Lung (tissue), 12 donors: ENCODE data around the gene NLRP11. TPM values are rescaled to one million over a fixed set of nuclear protein-coding genes. Genes with fewer than 3 reads are reported as not detected.

ENCODE experiments used
- ATAC-seq: fragments of 200-7000 bp; cut with Tn5 transposase; one replicate; pipeline ENCODE4 v1.9.1; 2020; ENCODE audit warnings: moderate number of reproducible peaks; ENCODE audit not compliant: insufficient read depth, low FRiP score
- DNase-seq, 3 donors: peaks; one replicate each; pipeline ENCODE4 v3.0.0-alpha.2; 2013 to 2017
- H3K27ac ChIP-seq, 2 donors: one replicate each; pipeline ENCODE4 v1.5.1; 2013; ENCODE audit warnings: mild to moderate bottlenecking in 2 of 2, moderate library complexity in 2 of 2, control low read depth in 1 of 2, inconsistent platforms in 1 of 2, low read depth in 1 of 2, low read length in 1 of 2
- H3K27me3 ChIP-seq, 3 donors: one replicate each; pipeline ENCODE4 v1.5.1; 2013; ENCODE audit warnings: low read length in 2 of 3; ENCODE audit not compliant: control insufficient read depth in 3 of 3, insufficient read depth in 3 of 3
- H3K36me3 ChIP-seq, 4 donors: one replicate each; pipeline ENCODE4 v1.5.1; 2013; ENCODE audit warnings: low read length in 4 of 4, mild to moderate bottlenecking in 1 of 4, moderate library complexity in 1 of 4; ENCODE audit not compliant: control insufficient read depth in 4 of 4, insufficient read depth in 4 of 4
- H3K4me1 ChIP-seq, 5 donors: one replicate each; pipeline ENCODE4 v1.5.1; 2013; ENCODE audit warnings: low read length in 5 of 5, mild to moderate bottlenecking in 2 of 5, moderate library complexity in 1 of 5; ENCODE audit not compliant: control insufficient read depth in 5 of 5, insufficient read depth in 5 of 5
- H3K4me3 ChIP-seq: one replicate; pipeline ENCODE4 v1.5.1; 2013; ENCODE audit warnings: mild to moderate bottlenecking, control low read depth, moderate library complexity
- H3K9ac ChIP-seq, 2 donors: one replicate each; pipeline ENCODE4 v1.5.1; 2013; ENCODE audit warnings: low read length in 2 of 2, control low read depth in 1 of 2; ENCODE audit not compliant: insufficient read depth in 1 of 2
- H3K9me3 ChIP-seq, 4 donors: one replicate each; pipeline ENCODE4 v1.5.1; 2013; ENCODE audit warnings: low read length in 3 of 4, mild to moderate bottlenecking in 1 of 4, moderate library complexity in 1 of 4; ENCODE audit not compliant: control insufficient read depth in 4 of 4, insufficient read depth in 3 of 4
- CTCF ChIP-seq: IDR thresholded peaks from 2 replicates; pipeline ENCODE4 v1.5.1; 2012; ENCODE audit warnings: mild to moderate bottlenecking; ENCODE audit errors: control extremely low read depth, extremely low read depth
- WGBS, 2 donors: extraction: QIAGEN DNeasy Blood & Tissue Kit; methylation state at CpG; one replicate each; pipeline ENCODE4 v1.1.7; 2013; 5-methylcytosine and 5-hydroxymethylcytosine counted together
- polyA plus RNA-seq, 2 donors: library from polyadenylated mRNA; stranded (reverse); fragments of 200-250 nt; gene quantifications; one replicate each; pipeline ENCODE4 v1.2.1, GENCODE V29; 2013
- total RNA-seq, 2 donors: library from RNA; depleted of rRNA in 1 of 2; stranded (reverse); fragments of >200 nt in 1 of 2; gene quantifications; one replicate each; pipeline ENCODE4 v1.2.1, GENCODE V29; 2014 to 2021
- donor health status: control.
- donor health status: control.
- donor health status: Bipolar disorder and iron deficiency.
- donor health status: healthy.
- donor health status: DM: yes; HTN: yes; CAD: no.

Gene NLRP11
- total and polyA plus RNA-seq, 4 donors: not detected

GRCh38 chr19:55750715-55751114 is 81.1 kb downstream of the NLRP11 start:
- H3K4me3 ChIP-seq: no peak overlapping the region
- H3K4me1 ChIP-seq: no peaks in the 10 kb centered on the region
- ATAC-seq: no peak
- H3K27me3 ChIP-seq: no peaks in the 10 kb centered on the region
- H3K9me3 ChIP-seq: no peaks in the 10 kb centered on the region
- no peaks in the 10 kb centered on the region for H3K36me3 ChIP-seq
- 91 to 93% methylated on average over 6 of the region's 6 CpGs for WGBS, 2 donors
- no peak for TF ChIP-seq CTCF
- DNase-seq: no peak
- no peak overlapping the region for H3K9ac ChIP-seq
- no peak overlapping the region for H3K27ac ChIP-seq

GRCh38 chr19:55738302-55738701 is 93.5 kb downstream of the NLRP11 start, which contains the start of gene NLRP9:
Gene NLRP9 (minus strand): TSS chr19:55738402. CDS start chr19:55738374, 28 bp downstream.
- Histone ChIP-seq H3K36me3 (no peaks in the 10 kb centered on the region), H3K9ac (no peak within 1 kb of the TSS), H3K27me3 (no peaks in the 10 kb centered on the region), H3K4me3 (no peak within 1 kb of the TSS), H3K9me3 (no peaks in the 10 kb centered on the region), H3K4me1 (no peaks in the 10 kb centered on the region), H3K27ac (no peak within 1 kb of the TSS)
- DNase-seq (no peak), ATAC-seq (no peak)
- 90 to 96% methylated on average over 3 of the region's 3 CpGs for WGBS, 2 donors
- no peak for TF ChIP-seq CTCF

Other genes with a start within 250 kb of the NLRP11 start
- 10 to 100 TPM in 1 of 2 donors, 1 to 10 TPM in 1; 5.6 to 17.6 TPM for gene FIZ1, start 232.5 kb downstream of the NLRP11 start, total RNA-seq
- gene FIZ1, start 232.5 kb downstream of the NLRP11 start, polyA plus RNA-seq: 10 to 100 TPM in 1 of 2 donors, 1 to 10 TPM in 1; 7.5 to 12.3 TPM
- 10 to 100 TPM; 12.6 to 26.3 TPM for gene ZNF524, start 231.7 kb downstream of the NLRP11 start, total RNA-seq
- 10 to 100 TPM; 30.1 to 62.5 TPM for gene ZNF524, start 231.7 kb downstream of the NLRP11 start, polyA plus RNA-seq
- 10 to 100 TPM in 1 of 2 donors, 1 to 10 TPM in 1; 5.1 to 19.3 TPM for gene ZNF865, start 226.4 kb downstream of the NLRP11 start, total RNA-seq
- gene ZNF865, start 226.4 kb downstream of the NLRP11 start, polyA plus RNA-seq: 10 to 100 TPM in 1 of 2 donors, 1 to 10 TPM in 1; 8.4 to 11.7 TPM
- 1 to 10 TPM; 6.3 to 9.4 TPM for gene ZNF784, start 207.4 kb downstream of the NLRP11 start, total RNA-seq
- gene ZNF784, start 207.4 kb downstream of the NLRP11 start, polyA plus RNA-seq: 1 to 10 TPM; 6.5 to 7.2 TPM
- 10 to 100 TPM; 11.1 to 41.3 TPM for gene ZNF580, start 191.0 kb downstream of the NLRP11 start, total RNA-seq
- 10 to 100 TPM; 22.3 to 39.3 TPM for gene ZNF580, start 191.0 kb downstream of the NLRP11 start, polyA plus RNA-seq
- gene ZNF581, start 188.3 kb downstream of the NLRP11 start, total RNA-seq: 10 to 100 TPM; 15.7 to 18.1 TPM
- gene ZNF581, start 188.3 kb downstream of the NLRP11 start, polyA plus RNA-seq: 10 to 100 TPM; 15.0 to 15.5 TPM
- 10 to 100 TPM; 11.9 to 16.8 TPM for gene CCDC106, start 183.8 kb downstream of the NLRP11 start, total RNA-seq
- gene CCDC106, start 183.8 kb downstream of the NLRP11 start, polyA plus RNA-seq: 10 to 100 TPM in 1 of 2 donors, 1 to 10 TPM in 1; 8.3 to 25.9 TPM
- gene U2AF2, start 177.0 kb downstream of the NLRP11 start, total RNA-seq: 100 to 1,000 TPM; 109 to 181 TPM
- 100 to 1,000 TPM; 114 to 149 TPM for gene U2AF2, start 177.0 kb downstream of the NLRP11 start, polyA plus RNA-seq
- gene EPN1, start 156.8 kb downstream of the NLRP11 start, total RNA-seq: 100 to 1,000 TPM in 1 of 2 donors, 10 to 100 TPM in 1; 84.8 to 140 TPM
- 100 to 1,000 TPM in 1 of 2 donors, 10 to 100 TPM in 1; 92.0 to 107 TPM for gene EPN1, start 156.8 kb downstream of the NLRP11 start, polyA plus RNA-seq
- not detected for gene NLRP9, start 93.6 kb downstream of the NLRP11 start, total RNA-seq
- gene NLRP9, start 93.6 kb downstream of the NLRP11 start, polyA plus RNA-seq: not detected
- gene RFPL4A, start 72.9 kb downstream of the NLRP11 start, total RNA-seq: not detected
- gene RFPL4A, start 72.9 kb downstream of the NLRP11 start, polyA plus RNA-seq: not detected
- not detected for gene RFPL4AL1, start 62.9 kb downstream of the NLRP11 start, total RNA-seq
- not detected for gene RFPL4AL1, start 62.9 kb downstream of the NLRP11 start, polyA plus RNA-seq
- gene NLRP4, start 4.5 kb upstream of the NLRP11 start, total RNA-seq: under 1 TPM in 1 of 2 donors, not detected in 1; 0.11 TPM
- not detected for gene NLRP4, start 4.5 kb upstream of the NLRP11 start, polyA plus RNA-seq
- not detected for gene NLRP13, start 100.3 kb upstream of the NLRP11 start, total RNA-seq
- gene NLRP13, start 100.3 kb upstream of the NLRP11 start, polyA plus RNA-seq: not detected
- not detected for gene NLRP8, start 115.8 kb upstream of the NLRP11 start, total RNA-seq
- not detected for gene NLRP8, start 115.8 kb upstream of the NLRP11 start, polyA plus RNA-seq
- gene NLRP5, start 154.8 kb upstream of the NLRP11 start, total RNA-seq: not detected
- not detected for gene NLRP5, start 154.8 kb upstream of the NLRP11 start, polyA plus RNA-seq